Kidney epithelial cell (primary cell): ENCODE data around the gene CD6. TPM values are rescaled to one million over a fixed set of nuclear protein-coding genes. Genes with fewer than 3 reads are reported as not detected.

Experiments
- DNase-seq: peaks from one replicate; pipeline ENCODE4 v3.0.0-alpha.2; 2010; ENCODE audit warnings: low read depth
- H3K27me3 ChIP-seq: 2 replicates; pipeline ENCODE4 v1.6.0; 2011; ENCODE audit warnings: low read length; ENCODE audit not compliant: control insufficient read depth, insufficient read depth
- H3K36me3 ChIP-seq: 2 replicates; pipeline ENCODE4 v1.5.1; 2011; ENCODE audit warnings: low read length; ENCODE audit not compliant: control insufficient read depth, insufficient read depth
- H3K4me3 ChIP-seq: 2 replicates; pipeline ENCODE4 v1.5.1; 2011; ENCODE audit warnings: low read depth, mild to moderate bottlenecking, control low read depth, low read length
- total RNA-seq: library from RNA; depleted of rRNA; stranded (reverse); fragments of >200 nt; gene quantifications from 2 replicates; pipeline ENCODE4 v1.2.3, GENCODE V29; 2015
- TF ChIP-seq, protein P1 (sequence below): IDR thresholded peaks from 2 replicates; pipeline ENCODE4 v1.5.1; 2011; ENCODE audit warnings: mild to moderate bottlenecking, moderate library complexity, low read length, control low read depth, inconsistent platforms; ENCODE audit not compliant: insufficient read depth, poor library complexity, severe bottlenecking

CD6 gene
- total RNA-seq, 1 donor from 2014 or later = 0.29 TPM

GRCh38 chr11:61056571-61056970 lies 85.1 kb downstream of the CD6 start:
- DNase-seq = no peak
- Histone ChIP-seq H3K27me3 (peaks cover 3% of the 10 kb centered on the region), H3K4me3 (no peak overlapping the region), H3K36me3 (no peaks in the 10 kb centered on the region)
- TF ChIP-seq, protein P1, sequence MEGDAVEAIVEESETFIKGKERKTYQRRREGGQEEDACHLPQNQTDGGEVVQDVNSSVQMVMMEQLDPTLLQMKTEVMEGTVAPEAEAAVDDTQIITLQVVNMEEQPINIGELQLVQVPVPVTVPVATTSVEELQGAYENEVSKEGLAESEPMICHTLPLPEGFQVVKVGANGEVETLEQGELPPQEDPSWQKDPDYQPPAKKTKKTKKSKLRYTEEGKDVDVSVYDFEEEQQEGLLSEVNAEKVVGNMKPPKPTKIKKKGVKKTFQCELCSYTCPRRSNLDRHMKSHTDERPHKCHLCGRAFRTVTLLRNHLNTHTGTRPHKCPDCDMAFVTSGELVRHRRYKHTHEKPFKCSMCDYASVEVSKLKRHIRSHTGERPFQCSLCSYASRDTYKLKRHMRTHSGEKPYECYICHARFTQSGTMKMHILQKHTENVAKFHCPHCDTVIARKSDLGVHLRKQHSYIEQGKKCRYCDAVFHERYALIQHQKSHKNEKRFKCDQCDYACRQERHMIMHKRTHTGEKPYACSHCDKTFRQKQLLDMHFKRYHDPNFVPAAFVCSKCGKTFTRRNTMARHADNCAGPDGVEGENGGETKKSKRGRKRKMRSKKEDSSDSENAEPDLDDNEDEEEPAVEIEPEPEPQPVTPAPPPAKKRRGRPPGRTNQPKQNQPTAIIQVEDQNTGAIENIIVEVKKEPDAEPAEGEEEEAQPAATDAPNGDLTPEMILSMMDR = no peak

DNA sequence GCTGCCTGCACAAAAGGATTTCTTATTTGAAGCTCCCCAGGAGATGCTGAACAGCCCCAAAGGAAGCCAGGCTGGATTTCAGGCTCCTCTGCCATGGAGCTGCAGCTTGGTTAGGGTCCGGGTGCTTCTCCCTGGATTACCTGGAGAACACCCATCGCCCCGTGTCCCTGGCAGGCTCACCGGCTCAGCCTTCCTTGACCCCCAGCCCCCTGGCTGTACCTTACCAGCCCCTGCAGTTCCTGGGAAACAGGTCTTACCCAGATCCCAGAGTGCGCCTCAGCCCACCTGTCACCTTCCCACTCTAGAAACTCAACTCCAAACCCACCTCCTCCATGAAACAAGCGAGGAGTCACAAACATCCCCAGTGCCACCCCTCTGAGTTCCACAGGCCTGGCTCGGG lies 85.5 kb downstream of the CD6 start:
- Histone ChIP-seq H3K27me3 (peaks cover 3% of the 10 kb centered on the region), H3K4me3 (no peak overlapping the region), H3K36me3 (no peaks in the 10 kb centered on the region)
- DNase-seq = no peak
- TF ChIP-seq, protein P1 = no peak

- H3K27me3 ChIP-seq = no peaks in the 10 kb centered on the region
- DNase-seq = no peak
- H3K36me3 ChIP-seq = no peaks in the 10 kb centered on the region
- TF ChIP-seq, protein P1 = no peak
- H3K4me3 ChIP-seq = no peak overlapping the region
Measured at GRCh38 chr11:61057615-61058014, 86.1 kb downstream of the CD6 start.

DNA sequence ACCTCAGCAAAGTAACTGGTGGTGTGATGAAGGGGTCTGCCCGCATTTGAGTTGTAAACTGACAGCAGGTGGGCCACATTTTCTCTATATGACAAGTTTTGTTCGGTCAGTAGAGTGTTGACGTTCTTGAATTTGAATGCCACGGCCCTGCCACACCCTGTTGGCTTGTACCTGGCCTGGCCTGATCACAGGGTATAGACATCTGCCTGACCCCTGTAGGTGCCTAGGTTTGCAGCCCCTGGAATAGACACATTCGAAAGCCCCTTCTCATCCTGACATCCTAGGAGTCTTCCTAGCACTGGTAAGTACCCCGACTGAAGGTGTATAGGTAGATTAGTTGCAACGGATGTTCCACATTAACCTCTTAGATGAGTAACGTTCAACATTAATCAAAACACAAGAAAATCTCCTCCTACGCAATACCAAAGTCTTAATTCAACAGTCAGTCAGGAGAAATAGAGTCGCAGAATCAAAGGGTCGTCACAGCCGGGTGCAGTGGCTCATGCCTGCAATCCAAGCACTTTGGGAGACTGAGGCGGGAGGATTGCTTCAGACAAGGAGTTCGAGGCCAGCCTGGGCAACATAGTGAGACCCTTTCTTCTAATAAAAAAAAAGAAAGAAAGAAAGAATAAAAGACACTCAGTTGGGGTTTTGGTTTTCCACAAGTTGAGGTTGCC lies 87.2 kb downstream of the CD6 start:
- TF ChIP-seq, protein P1 = no peak
- no peak overlapping the region for H3K4me3 ChIP-seq

DNA sequence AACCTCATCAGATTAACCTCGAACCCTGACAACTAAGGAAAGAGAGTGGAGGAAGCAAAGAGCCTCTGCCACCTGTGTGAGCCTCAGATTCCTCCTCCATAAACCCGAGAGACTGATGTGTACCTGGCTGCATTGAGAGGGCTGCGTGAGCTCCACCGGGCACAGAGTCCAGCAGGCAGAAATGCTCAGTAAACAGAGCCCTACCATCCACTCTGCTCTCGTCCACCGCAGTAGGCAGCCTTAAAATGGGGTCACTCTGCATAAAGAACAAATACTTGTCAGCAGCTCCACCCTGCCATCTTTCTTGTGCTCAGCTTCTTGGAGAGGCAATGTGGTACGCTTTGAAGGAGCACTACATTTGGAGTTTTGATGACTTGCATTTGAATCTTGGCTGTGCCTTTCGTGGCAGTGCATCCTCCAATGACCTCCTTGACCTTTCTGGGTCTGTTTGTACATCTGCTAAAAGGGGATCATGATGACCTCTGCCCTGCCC lies 87.8 kb downstream of the CD6 start:
- Histone ChIP-seq H3K36me3 (no peaks in the 10 kb centered on the region), H3K27me3 (no peaks in the 10 kb centered on the region), H3K4me3 (no peak overlapping the region)
- TF ChIP-seq, protein P1 = no peak
- DNase-seq = no peak

More for the DNA sequence above, 87.2 kb downstream of the CD6 start:
- Histone ChIP-seq H3K27me3 (no peaks in the 10 kb centered on the region), H3K36me3 (no peaks in the 10 kb centered on the region)
- DNase-seq = no peak
